ENCODE measurements around the gene XK. TPM values are rescaled to one million over a fixed set of nuclear protein-coding genes. Genes with fewer than 3 reads are reported as not detected.

The XK gene
- total and polyA plus RNA-seq, 9 of the 15 experiments (the other 6 are each of a cell fraction or from before 2014, with no cell fraction given), result 4.0 to 21.6 (median 11.6) TPM

DNA sequence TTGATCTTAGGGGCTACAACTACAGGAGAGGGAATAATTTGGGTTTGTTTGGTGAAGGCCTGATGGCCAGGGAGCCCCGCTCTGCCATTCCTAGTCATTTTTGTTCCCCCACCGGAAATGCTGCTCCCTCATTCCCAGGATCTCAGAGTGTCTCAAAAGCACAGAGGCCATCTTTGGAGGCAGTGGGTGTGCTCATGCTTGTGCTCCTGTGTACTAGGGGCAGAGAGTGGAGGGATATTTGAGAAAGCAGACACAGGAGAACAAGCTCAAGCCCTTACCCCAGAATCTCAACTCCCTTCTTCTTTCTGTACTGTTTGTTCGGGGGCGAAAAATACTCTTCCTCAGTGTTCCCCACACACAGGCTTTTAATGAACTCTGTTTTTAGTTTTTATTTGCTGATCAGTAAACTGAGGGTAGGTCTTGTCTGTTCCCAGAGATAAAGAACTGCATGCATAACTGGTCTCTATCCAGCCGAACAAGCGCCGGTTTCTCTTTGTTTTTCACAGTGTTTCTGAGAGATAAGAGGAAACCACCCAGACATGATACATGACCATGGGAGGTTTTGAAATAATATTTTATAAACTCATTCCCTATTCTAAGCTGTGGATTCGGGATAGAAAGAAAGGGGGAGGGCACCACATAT is 32.9 kb upstream of the XK start (continued):
- TF ChIP-seq, protein P1, sequence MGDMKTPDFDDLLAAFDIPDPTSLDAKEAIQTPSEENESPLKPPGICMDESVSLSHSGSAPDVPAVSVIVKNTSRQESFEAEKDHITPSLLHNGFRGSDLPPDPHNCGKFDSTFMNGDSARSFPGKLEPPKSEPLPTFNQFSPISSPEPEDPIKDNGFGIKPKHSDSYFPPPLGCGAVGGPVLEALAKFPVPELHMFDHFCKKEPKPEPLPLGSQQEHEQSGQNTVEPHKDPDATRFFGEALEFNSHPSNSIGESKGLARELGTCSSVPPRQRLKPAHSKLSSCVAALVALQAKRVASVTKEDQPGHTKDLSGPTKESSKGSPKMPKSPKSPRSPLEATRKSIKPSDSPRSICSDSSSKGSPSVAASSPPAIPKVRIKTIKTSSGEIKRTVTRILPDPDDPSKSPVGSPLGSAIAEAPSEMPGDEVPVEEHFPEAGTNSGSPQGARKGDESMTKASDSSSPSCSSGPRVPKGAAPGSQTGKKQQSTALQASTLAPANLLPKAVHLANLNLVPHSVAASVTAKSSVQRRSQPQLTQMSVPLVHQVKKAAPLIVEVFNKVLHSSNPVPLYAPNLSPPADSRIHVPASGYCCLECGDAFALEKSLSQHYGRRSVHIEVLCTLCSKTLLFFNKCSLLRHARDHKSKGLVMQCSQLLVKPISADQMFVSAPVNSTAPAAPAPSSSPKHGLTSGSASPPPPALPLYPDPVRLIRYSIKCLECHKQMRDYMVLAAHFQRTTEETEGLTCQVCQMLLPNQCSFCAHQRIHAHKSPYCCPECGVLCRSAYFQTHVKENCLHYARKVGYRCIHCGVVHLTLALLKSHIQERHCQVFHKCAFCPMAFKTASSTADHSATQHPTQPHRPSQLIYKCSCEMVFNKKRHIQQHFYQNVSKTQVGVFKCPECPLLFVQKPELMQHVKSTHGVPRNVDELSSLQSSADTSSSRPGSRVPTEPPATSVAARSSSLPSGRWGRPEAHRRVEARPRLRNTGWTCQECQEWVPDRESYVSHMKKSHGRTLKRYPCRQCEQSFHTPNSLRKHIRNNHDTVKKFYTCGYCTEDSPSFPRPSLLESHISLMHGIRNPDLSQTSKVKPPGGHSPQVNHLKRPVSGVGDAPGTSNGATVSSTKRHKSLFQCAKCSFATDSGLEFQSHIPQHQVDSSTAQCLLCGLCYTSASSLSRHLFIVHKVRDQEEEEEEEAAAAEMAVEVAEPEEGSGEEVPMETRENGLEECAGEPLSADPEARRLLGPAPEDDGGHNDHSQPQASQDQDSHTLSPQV (IDR thresholded peaks at IDR 0.05), result no peak; the same call in 1 of the 2 replicates
- TF ChIP-seq RFX1 (IDR thresholded peaks at IDR 0.05) (no peak), PHB2 (IDR thresholded peaks at IDR 0.05; ENCODE audit: low read depth) (peak; percentile 77), FOXM1 (IDR thresholded peaks at IDR 0.05; ENCODE audit: low read depth) (peak; percentile 82), FOXM1 (CRISPR knock-in tag; IDR thresholded peaks at IDR 0.05; ENCODE audit: low read depth) (no peak), SMAD2 (IDR thresholded peaks at IDR 0.05; ENCODE audit: low read depth, low read length) (no peak), ZNF436 (CRISPR knock-in tag; IDR thresholded peaks at IDR 0.05) (no peak), RBM34 (IDR thresholded peaks at IDR 0.05; ENCODE audit: borderline replicate concordance, insufficient read depth, low read length) (no peak), FOXK2 (conservative IDR thresholded peaks at IDR 0.05 in 1 of 2, IDR thresholded peaks at IDR 0.05 in 1 of 2; ENCODE audit: low read depth in 2 of 2) (no peak), ZNF23 (CRISPR knock-in tag; IDR thresholded peaks at IDR 0.05) (no peak), SLC30A9 (CRISPR knock-in tag; IDR thresholded peaks at IDR 0.05) (no peak), EHMT2 (IDR thresholded peaks at IDR 0.05) (no peak), YY1 (IDR thresholded peaks at IDR 0.05; ENCODE audit: borderline replicate concordance in 1 of 3, control insufficient read depth in 1 of 3, extremely low read depth in 1 of 3, insufficient read depth in 3 of 3, insufficient read length in 1 of 3, insufficient replicate concordance in 2 of 3, low read depth in 1 of 3, low read length in 2 of 3) (peak in 2 of 3 experiments; percentile 26 to 88)
- TF ChIP-seq, protein P2, sequence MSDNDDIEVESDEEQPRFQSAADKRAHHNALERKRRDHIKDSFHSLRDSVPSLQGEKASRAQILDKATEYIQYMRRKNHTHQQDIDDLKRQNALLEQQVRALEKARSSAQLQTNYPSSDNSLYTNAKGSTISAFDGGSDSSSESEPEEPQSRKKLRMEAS (CRISPR knock-in tag; IDR thresholded peaks at IDR 0.05), result no peak
- TF ChIP-seq, protein P3, sequence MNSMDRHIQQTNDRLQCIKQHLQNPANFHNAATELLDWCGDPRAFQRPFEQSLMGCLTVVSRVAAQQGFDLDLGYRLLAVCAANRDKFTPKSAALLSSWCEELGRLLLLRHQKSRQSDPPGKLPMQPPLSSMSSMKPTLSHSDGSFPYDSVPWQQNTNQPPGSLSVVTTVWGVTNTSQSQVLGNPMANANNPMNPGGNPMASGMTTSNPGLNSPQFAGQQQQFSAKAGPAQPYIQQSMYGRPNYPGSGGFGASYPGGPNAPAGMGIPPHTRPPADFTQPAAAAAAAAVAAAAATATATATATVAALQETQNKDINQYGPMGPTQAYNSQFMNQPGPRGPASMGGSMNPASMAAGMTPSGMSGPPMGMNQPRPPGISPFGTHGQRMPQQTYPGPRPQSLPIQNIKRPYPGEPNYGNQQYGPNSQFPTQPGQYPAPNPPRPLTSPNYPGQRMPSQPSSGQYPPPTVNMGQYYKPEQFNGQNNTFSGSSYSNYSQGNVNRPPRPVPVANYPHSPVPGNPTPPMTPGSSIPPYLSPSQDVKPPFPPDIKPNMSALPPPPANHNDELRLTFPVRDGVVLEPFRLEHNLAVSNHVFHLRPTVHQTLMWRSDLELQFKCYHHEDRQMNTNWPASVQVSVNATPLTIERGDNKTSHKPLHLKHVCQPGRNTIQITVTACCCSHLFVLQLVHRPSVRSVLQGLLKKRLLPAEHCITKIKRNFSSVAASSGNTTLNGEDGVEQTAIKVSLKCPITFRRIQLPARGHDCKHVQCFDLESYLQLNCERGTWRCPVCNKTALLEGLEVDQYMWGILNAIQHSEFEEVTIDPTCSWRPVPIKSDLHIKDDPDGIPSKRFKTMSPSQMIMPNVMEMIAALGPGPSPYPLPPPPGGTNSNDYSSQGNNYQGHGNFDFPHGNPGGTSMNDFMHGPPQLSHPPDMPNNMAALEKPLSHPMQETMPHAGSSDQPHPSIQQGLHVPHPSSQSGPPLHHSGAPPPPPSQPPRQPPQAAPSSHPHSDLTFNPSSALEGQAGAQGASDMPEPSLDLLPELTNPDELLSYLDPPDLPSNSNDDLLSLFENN (IDR thresholded peaks at IDR 0.05; ENCODE audit: low read depth in 2 of 2, low read length in 2 of 2), result peak in 1 of 2 experiments; percentile 66; a peak in 1 of 4 replicates
- TF ChIP-seq, protein P4, sequence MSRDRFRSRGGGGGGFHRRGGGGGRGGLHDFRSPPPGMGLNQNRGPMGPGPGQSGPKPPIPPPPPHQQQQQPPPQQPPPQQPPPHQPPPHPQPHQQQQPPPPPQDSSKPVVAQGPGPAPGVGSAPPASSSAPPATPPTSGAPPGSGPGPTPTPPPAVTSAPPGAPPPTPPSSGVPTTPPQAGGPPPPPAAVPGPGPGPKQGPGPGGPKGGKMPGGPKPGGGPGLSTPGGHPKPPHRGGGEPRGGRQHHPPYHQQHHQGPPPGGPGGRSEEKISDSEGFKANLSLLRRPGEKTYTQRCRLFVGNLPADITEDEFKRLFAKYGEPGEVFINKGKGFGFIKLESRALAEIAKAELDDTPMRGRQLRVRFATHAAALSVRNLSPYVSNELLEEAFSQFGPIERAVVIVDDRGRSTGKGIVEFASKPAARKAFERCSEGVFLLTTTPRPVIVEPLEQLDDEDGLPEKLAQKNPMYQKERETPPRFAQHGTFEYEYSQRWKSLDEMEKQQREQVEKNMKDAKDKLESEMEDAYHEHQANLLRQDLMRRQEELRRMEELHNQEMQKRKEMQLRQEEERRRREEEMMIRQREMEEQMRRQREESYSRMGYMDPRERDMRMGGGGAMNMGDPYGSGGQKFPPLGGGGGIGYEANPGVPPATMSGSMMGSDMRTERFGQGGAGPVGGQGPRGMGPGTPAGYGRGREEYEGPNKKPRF (IDR thresholded peaks at IDR 0.05; ENCODE audit: low read depth, low read length), result no peak

All from K562 (cell line).